Activated CD8-positive, alpha-beta memory T cell treated with anti-CD3 and anti-CD28 coated beads for 36 hours (primary cell): Measurements from ENCODE around the gene NME3. TPM values are rescaled to one million over a fixed set of nuclear protein-coding genes. Genes with fewer than 3 reads are reported as not detected.
"Not testable (repeated sequence)": the region's sequence is repeated elsewhere in the genome, so short reads cannot be mapped to it uniquely, and the experiment has no call there.

ENCODE experiments used
- CTCF ChIA-PET: fragments of 350-600 bp; sonication (Branson Sonifier 250); formaldehyde crosslinking; loops from one replicate; lab custom pipeline; 2021; ENCODE audit warnings: antibody characterized with exemption; lab: Charles Lee
- POLR2A ChIA-PET: fragments of 350-600 bp; sonication (Branson Sonifier 250); formaldehyde crosslinking; loops from one replicate; lab custom pipeline; 2021; ENCODE audit warnings: antibody characterized with exemption; lab: Charles Lee
- total RNA-seq, 2 experiments: library from RNA; stranded (reverse); gene quantifications; one replicate each; pipeline ENCODE4 v1.2.3, GENCODE V29; 2021

NME3 gene
- total RNA-seq, 2 experiments from 2014 or later, result 27.0 to 30.0 TPM

GRCh38 chr16:1744338-1744840, 27.0 kb downstream of the NME3 start:
- POLR2A ChIA-PET, result no interaction called here
- CTCF ChIA-PET, result no interaction called here

GRCh38 chr16:1743376-1744337, 27.7 kb downstream of the NME3 start:
- POLR2A ChIA-PET, result interaction anchor here (0.6 kb wide), 1 partner anchor 66 kb away, joined by 3 read pairs; the partner anchor contains the start of gene JPT2
- CTCF ChIA-PET, result no interaction called here

- ChIA-PET CTCF (no interaction called here), POLR2A (no interaction called here)
These were observed 29.7 kb downstream of the NME3 start for GRCh38 chr16:1741553-1742165.

GRCh38 chr16:1740781-1741490, 30.4 kb downstream of the NME3 start:
- CTCF ChIA-PET, result no interaction called here

GRCh38 chr16:1740234-1740633, 31.1 kb downstream of the NME3 start:
- ChIA-PET POLR2A (no interaction called here), CTCF (no interaction called here)

More at GRCh38 chr16:1740781-1741490, 30.4 kb downstream of the NME3 start:
- POLR2A ChIA-PET, result no interaction called here

GRCh38 chr16:1734816-1735215, 36.5 kb downstream of the NME3 start:
- CTCF ChIA-PET, result no interaction called here
- POLR2A ChIA-PET, result no interaction called here

GRCh38 chr16:1734123-1734522, 37.2 kb downstream of the NME3 start:
- CTCF ChIA-PET, result no interaction called here

GRCh38 chr16:1732551-1732987, 38.8 kb downstream of the NME3 start:
- CTCF ChIA-PET, result interaction anchor here (1.0 kb wide), 1 partner anchor 9 kb away, joined by 3 read pairs; no protein-coding TSS in a partner anchor
- POLR2A ChIA-PET, result not testable (repeated sequence)

More at GRCh38 chr16:1734123-1734522, 37.2 kb downstream of the NME3 start:
- POLR2A ChIA-PET, result no interaction called here

- CTCF ChIA-PET, result interaction anchor here (1.0 kb wide), 1 partner anchor 8 kb away, joined by 3 read pairs; no protein-coding TSS in a partner anchor
- POLR2A ChIA-PET, result no interaction called here
These were observed 39.3 kb downstream of the NME3 start for GRCh38 chr16:1732071-1732470.

GRCh38 chr16:1731603-1732002, 39.7 kb downstream of the NME3 start:
- ChIA-PET CTCF (no interaction called here), POLR2A (no interaction called here)

GRCh38 chr16:1731073-1731472, 40.3 kb downstream of the NME3 start:
- CTCF ChIA-PET, result no interaction called here
- POLR2A ChIA-PET, result no interaction called here

GRCh38 chr16:1729445-1729844, 41.9 kb downstream of the NME3 start:
- CTCF ChIA-PET, result no interaction called here
- POLR2A ChIA-PET, result no interaction called here

GRCh38 chr16:1729026-1729425, 42.3 kb downstream of the NME3 start:
- CTCF ChIA-PET, result no interaction called here
- POLR2A ChIA-PET, result no interaction called here

GRCh38 chr16:1727651-1728624, 43.4 kb downstream of the NME3 start:
- CTCF ChIA-PET, result no interaction called here
- POLR2A ChIA-PET, result no interaction called here

- POLR2A ChIA-PET, result no interaction called here
- CTCF ChIA-PET, result interaction anchor here (1.7 kb wide), 1 partner anchor 21 kb away, joined by 8 read pairs; the partner anchor contains the start of gene MAPK8IP3
These were observed 44.5 kb downstream of the NME3 start for GRCh38 chr16:1726661-1727502.

GRCh38 chr16:1724491-1724890, 46.9 kb downstream of the NME3 start:
- CTCF ChIA-PET, result interaction anchor here (1.1 kb wide), 1 partner anchor 361 kb away, joined by 3 read pairs; no protein-coding TSS in a partner anchor
- POLR2A ChIA-PET, result no interaction called here

GRCh38 chr16:1723450-1724147, 47.7 kb downstream of the NME3 start:
- POLR2A ChIA-PET, result no interaction called here
- CTCF ChIA-PET, result interaction anchor here (0.9 to 1.4 kb wide), 5 partner anchors 9 to 360 kb away, joined by 3 to 5 read pairs (median 3); partner anchors contain the start of genes EME2 and MRPS34
